ENCODE results near the gene ERVMER34-1.

The ERVMER34-1 gene

DNA sequence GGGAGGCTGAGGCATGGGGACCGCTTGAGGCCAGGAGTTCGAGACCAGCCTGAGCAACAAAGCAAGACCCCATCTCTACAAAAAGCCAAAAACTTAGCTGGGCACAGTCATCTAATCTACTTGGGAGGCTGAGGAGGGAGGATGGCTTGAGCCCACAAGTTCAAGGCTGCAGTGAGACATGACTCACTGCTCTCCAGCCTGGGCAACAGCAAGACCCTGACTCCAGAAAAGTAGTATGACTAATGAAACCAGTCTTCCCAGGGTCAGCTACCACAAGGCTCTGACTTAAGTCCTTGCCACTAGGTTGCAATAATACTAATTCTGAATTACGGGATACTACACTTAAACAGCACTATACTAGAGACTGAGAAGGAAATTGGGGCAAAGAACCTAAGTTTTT lies 33.1 kb downstream of the ERVMER34-1 start:
- DNase-seq (ENCODE audit: low read depth in 2 of 2): no peak

DNA sequence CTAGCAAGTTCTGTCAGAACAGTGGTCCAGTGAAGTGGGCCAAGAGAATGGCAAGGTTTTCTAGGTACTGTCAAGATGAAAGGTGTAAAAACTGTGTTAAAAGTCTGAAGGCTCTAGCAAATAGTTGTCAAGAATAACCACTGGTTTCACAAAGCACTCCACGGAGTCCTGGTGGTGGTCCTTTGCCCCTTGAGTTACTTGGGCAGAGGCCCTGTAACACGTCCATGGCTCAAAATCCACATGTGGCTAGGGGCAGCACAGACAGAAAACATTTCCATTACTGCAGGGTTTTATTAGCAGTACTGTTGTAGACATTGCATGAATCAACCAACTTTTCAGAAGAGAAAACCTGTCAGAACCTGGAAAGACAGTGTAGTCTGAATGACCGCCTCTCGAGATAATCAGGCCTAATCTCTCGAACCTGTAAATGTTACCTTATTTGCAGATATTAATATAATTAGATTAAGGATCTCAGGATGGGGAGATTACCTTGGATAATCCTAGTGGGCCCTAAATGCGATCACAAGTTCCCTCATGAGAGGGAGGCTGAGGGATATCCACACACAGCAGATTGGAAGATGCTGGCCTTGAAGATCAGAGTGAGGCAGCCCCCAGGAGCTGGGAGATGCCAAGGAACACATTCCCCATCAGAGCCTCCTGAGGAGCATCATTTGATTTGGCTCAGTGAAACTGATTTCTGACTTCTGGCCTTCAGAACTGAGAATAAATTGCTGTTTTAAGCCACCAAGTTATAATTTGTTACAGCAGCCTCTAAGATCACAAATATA lies 34.7 kb downstream of the ERVMER34-1 start:
- no peak for DNase-seq (ENCODE audit: low read depth in 2 of 2)

DNA sequence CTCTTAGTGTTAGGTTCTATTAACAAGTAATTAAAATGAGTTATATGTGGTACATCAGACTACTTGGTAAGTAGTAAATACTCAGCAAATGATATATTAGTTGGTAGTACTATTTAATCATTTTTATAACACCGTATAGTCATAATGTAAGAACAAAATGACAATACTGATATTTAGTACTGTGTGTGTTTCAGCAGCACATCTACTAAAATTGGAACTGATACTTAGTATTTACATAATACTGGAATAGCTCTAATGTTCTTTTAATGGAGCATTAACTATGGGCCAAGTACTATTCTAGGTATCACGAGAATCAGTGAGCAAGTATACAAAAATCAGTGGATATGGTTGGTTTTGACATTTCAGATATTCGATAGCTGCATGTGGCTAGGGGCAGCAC lies 35.3 kb downstream of the ERVMER34-1 start:
- DNase-seq (ENCODE audit: low read depth in 2 of 2): no peak

DNA sequence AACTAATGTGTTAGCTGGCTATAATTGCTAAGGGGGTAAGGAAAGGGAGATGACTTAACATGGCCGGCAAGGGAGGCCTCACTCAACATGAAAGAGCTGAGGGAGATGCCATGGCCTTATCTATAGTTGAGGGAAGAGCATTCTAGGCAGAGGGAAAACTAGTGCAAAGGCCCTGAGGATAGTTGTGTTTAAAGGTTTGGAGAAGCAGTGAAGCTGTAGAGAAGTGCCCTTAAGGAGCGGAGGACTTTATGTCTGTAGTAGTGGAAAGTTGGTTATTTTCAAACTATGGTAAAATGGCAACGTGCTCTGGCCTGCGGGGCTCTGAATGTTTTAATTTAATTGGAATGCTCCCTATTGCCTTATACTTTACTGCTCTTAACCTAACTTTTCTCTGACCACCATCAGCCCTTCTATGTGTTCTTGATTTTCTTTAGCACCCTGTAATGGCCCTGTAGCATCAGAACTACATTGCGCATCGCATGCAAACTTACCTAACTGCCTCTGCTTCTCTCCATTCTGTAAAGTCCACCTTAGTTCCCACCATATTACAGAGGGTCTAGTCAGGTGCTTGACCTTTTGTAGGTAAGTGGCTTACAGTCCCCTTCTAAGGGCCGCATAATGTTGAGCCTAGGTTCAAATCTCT lies 35.8 kb downstream of the ERVMER34-1 start:
- DNase-seq (ENCODE audit: low read depth in 2 of 2): no peak

DNA sequence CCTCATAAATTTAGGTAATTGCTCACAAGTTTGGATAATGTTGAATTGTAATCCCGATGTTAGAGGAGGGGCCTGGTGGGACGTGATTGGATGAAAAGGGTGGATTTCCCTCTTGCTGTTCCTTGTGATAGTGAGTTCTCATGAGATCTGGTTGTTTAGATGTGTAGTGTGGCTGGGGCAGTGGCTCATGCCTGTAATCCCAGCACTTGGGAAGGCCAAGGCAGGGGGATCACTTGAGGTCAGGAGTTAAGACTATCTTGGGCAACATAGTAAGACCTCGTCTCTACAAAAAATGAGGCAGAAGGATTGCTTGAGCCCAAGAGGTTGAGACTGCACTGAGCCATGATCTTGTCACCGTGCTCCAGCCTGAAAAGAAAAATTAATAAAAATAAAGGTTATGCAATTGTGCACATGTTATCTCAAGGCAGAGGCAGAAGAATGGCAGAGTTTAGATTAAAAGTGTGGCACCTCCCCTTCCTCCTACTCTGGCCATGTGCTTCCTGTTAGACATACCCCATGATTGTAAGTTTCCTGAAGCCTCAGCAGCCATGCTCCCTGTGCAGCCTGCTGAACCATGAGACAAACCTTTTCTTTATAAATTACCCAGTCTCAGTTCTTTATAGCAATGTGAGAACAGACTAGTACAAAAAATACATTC lies 36.5 kb downstream of the ERVMER34-1 start:
- DNase-seq (ENCODE audit: low read depth in 2 of 2): no peak

DNA sequence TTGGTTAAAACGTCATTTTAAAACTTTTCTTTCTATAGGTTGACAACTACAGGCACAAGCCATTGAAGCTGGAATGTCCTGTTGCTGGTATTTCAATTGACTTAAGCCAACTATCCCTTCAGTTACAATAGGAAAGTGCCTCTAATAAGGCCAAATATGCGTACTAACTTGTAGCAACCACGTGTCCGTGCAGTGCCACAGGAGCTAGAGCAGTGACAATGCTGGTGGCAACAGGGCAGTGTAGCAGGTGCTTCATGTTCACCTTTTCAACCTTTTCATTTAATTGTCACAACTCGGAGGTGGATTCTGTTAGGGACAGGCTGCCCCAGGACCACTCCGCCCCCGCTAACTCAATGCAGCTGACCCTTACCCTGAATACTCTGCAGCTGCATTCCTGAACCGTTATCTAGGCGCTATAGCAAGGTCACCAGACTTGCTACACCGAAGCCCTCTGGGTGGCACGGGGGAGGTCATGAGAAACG lies 37.7 kb downstream of the ERVMER34-1 start:
- DNase-seq (ENCODE audit: low read depth in 2 of 2): peak in 1 of 2 donors; percentile 1

DNA sequence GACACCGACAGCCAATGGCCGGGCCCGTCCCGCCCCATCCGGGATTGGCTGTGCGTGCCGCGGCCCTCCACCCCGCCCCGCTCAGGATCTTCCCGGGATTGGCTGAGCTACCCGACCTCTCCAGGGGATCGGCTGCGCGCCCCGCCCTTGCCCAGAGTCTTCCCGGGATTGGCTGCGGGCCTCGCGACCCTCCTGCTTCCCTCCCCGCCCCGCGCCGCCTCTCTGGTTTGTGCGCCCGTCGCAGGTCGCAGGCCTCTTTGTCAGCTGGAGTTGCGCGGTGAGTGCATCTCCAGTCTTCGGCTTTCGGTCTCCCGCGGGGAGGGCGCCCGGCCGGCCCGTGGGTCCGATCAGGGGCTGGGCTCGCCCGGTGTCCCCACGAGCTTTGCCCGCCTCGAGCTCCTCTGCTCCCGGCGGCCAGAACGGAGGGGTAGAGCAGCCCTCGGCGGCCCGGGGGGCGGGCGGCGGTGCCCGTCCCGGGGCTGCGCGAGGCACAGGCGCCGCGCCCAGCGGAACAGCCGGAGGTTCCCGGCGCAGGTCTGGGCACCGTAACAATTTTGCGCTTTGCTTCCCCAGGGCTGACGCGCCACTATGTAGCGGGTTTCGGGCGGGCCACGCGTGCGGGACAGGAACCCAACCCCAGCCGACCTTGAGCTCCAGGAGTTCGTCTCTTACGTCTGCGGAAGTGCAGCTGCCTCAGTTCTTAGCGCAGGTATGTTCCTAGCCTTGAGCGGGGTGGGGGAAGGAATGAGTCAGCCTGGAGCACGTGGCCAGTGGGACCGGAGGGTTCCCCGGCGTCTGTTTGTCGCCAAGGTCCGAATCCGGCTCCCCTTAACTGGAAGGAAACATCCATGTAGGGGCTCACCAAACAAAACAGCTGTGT lies 38.7 kb downstream of the ERVMER34-1 start:
- DNase-seq (ENCODE audit: low read depth in 2 of 2): peak; percentile 89 to 96

DNA sequence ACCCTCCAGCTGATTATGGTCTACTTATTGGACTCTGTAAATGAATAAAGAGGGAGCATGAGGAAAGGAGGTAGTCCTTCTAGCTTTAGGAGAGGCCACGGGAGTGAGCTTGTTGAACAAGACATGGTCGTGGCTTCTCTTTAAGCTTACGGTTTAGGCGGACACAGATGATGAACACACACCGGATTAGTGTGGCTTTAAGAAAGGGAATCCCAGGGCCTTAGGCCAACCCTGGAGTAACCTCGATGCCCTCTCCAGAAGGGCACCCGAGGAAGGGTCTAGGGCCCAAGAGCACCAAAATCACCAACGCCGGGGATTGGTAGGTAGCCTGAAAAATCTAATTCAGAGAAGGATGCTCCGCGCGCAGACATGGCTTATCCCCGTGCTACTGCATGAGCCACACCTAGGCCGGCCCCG lies 39.4 kb downstream of the ERVMER34-1 start:
- DNase-seq (ENCODE audit: low read depth in 2 of 2): no peak

DNA sequence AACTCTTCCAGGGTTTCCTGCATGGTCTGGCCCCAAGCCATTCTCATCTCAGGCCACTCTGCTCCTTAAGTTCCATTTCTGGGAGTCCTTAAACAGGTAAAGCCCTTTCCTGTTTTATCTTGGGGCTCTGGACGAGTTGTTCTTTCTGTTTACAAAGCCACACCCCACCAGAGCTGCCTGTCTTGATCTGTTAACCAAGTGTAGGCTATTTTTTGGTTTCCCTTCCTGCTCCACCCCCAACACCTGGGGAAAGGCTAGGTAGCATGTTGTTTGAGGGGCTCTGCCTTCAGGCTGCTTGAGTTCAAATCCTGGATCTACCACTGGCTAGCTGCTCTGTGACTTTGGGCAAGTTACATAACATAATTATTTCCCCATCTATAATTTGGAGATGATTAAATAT lies 40.0 kb downstream of the ERVMER34-1 start:
- no peak for DNase-seq (ENCODE audit: low read depth in 2 of 2)

DNA sequence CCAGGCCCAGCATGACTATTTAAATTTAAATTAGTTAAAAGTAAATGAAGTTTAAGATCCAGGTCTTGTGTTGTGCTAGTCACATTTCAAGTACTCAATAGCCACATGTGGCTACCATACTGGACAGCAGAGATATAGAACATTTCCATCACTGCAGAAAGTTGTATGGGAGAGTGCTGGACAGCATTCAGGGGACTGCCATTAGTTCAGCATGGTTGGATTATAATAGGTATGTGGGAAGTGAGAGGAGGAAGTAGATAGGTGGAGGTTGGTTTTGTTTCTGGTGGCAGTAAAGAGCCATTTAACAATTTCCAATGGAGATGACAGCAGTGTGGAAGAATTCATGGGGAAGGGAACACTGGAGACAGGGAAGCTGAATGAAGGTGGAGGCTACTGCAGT lies 42.1 kb downstream of the ERVMER34-1 start:
- DNase-seq (ENCODE audit: low read depth in 2 of 2): no peak

DNA sequence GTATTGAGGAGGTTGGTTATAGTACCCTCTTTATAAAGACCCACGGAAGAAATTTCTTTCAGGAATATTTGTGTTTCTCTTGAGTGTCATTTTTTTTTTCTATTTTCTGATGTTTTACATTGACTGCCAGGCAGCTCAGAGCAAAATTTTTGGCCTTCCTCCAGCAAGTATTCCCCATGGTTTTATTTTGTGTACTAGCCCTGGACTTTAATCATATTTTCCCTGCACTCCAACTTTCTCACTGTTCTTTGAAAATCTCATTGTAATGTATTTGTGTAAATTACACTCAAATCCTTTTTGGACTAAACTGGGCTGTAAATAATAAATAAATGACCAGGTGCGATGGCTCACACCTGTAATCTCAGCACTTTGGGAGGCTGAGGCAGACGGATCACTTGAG lies 46.6 kb downstream of the ERVMER34-1 start:
- DNase-seq (ENCODE audit: low read depth in 2 of 2): no peak

DNA sequence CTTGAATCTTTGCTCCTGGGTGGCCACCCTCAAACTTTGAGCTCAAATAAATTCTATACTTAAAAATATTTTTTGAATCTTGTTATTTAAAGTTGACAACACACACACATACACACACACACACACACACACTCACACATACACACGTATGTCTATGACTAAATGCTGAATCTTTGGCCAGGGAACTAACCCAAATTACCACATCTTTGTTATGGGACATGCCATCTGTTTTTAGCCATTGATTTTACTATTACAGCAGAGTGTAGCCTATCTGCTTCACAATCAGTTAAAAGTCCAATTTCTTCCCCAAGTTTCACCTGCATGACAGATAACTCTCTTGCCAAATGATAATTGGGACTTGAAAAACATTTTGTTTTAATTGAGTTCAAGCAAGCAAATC lies 47.1 kb downstream of the ERVMER34-1 start:
- no peak for DNase-seq (ENCODE audit: low read depth in 2 of 2)

DNA sequence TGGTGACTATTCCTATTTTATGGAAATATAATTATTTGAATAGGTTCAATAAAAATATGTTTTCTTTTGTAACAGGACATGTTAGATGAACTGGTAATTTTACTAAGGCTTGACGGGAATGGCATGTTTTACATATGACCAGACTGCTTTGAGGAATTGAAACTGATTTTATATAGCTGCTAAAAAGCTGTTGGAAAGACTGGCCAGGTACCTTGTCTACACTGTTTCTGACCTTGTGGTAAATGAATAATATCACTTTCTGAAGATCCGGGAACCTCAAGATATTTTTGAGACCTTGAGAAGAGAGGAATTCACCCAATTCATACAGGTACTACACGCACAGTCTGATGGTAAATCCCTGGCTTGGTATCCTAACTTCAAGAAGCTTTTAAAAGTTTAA lies 50.0 kb downstream of the ERVMER34-1 start:
- DNase-seq (ENCODE audit: low read depth in 2 of 2): no peak

DNA sequence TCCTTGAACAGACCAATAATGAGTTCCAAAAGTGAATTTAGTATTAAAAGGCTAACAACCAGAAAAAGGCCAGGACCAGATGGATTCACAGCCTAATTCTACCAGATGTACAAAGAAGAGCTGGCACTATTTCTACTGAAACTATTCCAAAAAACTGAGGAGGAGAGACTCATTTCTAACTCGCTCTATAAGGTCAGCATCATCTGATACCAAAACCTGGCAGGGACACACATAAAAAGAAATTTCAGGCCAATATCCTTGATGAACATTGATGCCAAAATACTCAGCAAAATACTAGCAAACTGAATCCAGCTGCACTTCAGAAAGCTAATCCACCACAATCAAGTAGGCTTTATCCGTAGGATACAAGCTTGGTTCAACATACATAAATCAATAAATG lies 56.3 kb downstream of the ERVMER34-1 start:
- no peak for DNase-seq (ENCODE audit: low read depth in 2 of 2)

DNA sequence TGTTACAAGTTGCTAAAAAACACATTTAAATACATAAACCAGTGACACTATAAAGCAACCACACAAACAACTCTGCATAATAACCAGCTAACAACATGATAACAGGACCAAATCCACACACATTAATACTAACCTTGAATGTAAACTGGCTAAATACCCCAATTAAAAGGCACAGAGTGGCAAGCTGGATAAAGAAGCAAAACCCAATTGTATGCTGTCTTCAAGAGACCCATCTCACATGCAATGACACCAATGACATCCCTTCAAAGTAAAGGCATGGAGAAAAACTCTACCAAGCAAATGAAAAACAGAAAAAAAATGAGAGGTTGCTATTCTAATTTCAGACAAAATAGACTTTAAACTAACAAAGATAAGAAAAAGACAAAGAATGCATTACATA lies 57.7 kb downstream of the ERVMER34-1 start:
- no peak for DNase-seq (ENCODE audit: low read depth in 2 of 2)
